ENCODE measurements around the gene PCDHA5. TPM values are rescaled to one million over a fixed set of nuclear protein-coding genes. Genes with fewer than 3 reads are reported as not detected.
A peak's percentile ranks its signal among the peaks of the same experiment; 100 is the strongest.
"Not testable (repeated sequence)": the region's sequence is repeated elsewhere in the genome, so short reads cannot be mapped to it uniquely, and the experiment has no call there.

The PCDHA5 gene
- total RNA-seq, 1 experiment from 2014 or later: 0.40 TPM

GRCh38 chr5:140849831-140850634 lies 28.6 kb downstream of the PCDHA5 start:
- not testable (repeated sequence) for DNase-seq (ENCODE audit: low read depth, low spot score)

GRCh38 chr5:140855772-140856674 lies 34.6 kb downstream of the PCDHA5 start, which contains the start of gene PCDHA10:
Gene PCDHA10, plus strand, starts transcription at chr5:140855897. Its CDS starts 152 bp downstream, at chr5:140856049.
- DNase-seq (ENCODE audit: low read depth, low spot score): peak; percentile 4
- in situ Hi-C loops (cut with HindIII; ENCODE audit: low pct_unique_long_range_greater_than_20kb, low sequenced_read_pairs): no loop called here

More at GRCh38 chr5:140849831-140850634, 28.6 kb downstream of the PCDHA5 start:
- in situ Hi-C loops (cut with HindIII; ENCODE audit: low pct_unique_long_range_greater_than_20kb, low sequenced_read_pairs): not testable (repeated sequence)

- in situ Hi-C loops (cut with HindIII; ENCODE audit: low pct_unique_long_range_greater_than_20kb, low sequenced_read_pairs): no loop called here
- no peak for DNase-seq (ENCODE audit: low read depth, low spot score)
Observed at GRCh38 chr5:140857177-140857986, 36.0 kb downstream of the PCDHA5 start.

GRCh38 chr5:140857987-140858240 lies 36.5 kb downstream of the PCDHA5 start:
- in situ Hi-C loops (cut with HindIII; ENCODE audit: low pct_unique_long_range_greater_than_20kb, low sequenced_read_pairs): no loop called here
- DNase-seq (ENCODE audit: low read depth, low spot score): no peak

- in situ Hi-C loops (cut with HindIII; ENCODE audit: low pct_unique_long_range_greater_than_20kb, low sequenced_read_pairs): no loop called here
Observed at GRCh38 chr5:140862441-140863295, 41.3 kb downstream of the PCDHA5 start.

GRCh38 chr5:140868721-140869554 lies 47.5 kb downstream of the PCDHA5 start, which contains the start of gene PCDHA11:
Gene PCDHA11, plus strand, starts transcription at chr5:140868957. Its CDS starts 147 bp downstream, at chr5:140869104.
- in situ Hi-C loops (cut with HindIII; ENCODE audit: low pct_unique_long_range_greater_than_20kb, low sequenced_read_pairs): no loop called here
- peak; percentile 77 for DNase-seq (ENCODE audit: low read depth, low spot score)

More at GRCh38 chr5:140862441-140863295, 41.3 kb downstream of the PCDHA5 start:
- DNase-seq (ENCODE audit: low read depth, low spot score): no peak

GRCh38 chr5:140869555-140869886 lies 48.1 kb downstream of the PCDHA5 start:
- in situ Hi-C loops (cut with HindIII; ENCODE audit: low pct_unique_long_range_greater_than_20kb, low sequenced_read_pairs): no loop called here
- no peak for DNase-seq (ENCODE audit: low read depth, low spot score)

GRCh38 chr5:140870221-140871201 lies 49.1 kb downstream of the PCDHA5 start:
- in situ Hi-C loops (cut with HindIII; ENCODE audit: low pct_unique_long_range_greater_than_20kb, low sequenced_read_pairs): no loop called here

More at GRCh38 chr5:140870221-140871201, 49.1 kb downstream of the PCDHA5 start:
- DNase-seq (ENCODE audit: low read depth, low spot score): no peak

Other genes starting within 250 kb of the PCDHA5 start
- not detected in 2 replicates for gene CD14, start 188.4 kb upstream of the PCDHA5 start, total RNA-seq (2014; rRNA removed; shearing (Covaris generic))
- gene TMCO6, start 182.2 kb upstream of the PCDHA5 start, total RNA-seq (2014; rRNA removed; shearing (Covaris generic)): 10.0 and 11.3 TPM in 2 replicates
- 78.7 and 94.2 TPM in 2 replicates for gene NDUFA2, start 174.0 kb upstream of the PCDHA5 start, total RNA-seq (2014; rRNA removed; shearing (Covaris generic))
- gene IK, start 173.8 kb upstream of the PCDHA5 start, total RNA-seq (2014; rRNA removed; shearing (Covaris generic)): 83.7 and 87.8 TPM in 2 replicates
- gene WDR55, start 156.7 kb upstream of the PCDHA5 start, total RNA-seq (2014; rRNA removed; shearing (Covaris generic)): 27.6 and 29.2 TPM in 2 replicates
- 0.26 and 0.75 TPM in 2 replicates for gene DND1, start 148.0 kb upstream of the PCDHA5 start, total RNA-seq (2014; rRNA removed; shearing (Covaris generic))
- 58.6 and 67.8 TPM in 2 replicates for gene HARS1, start 130.2 kb upstream of the PCDHA5 start, total RNA-seq (2014; rRNA removed; shearing (Covaris generic))
- gene HARS2, start 130.2 kb upstream of the PCDHA5 start, total RNA-seq (2014; rRNA removed; shearing (Covaris generic)): 38.9 and 39.8 TPM in 2 replicates
- gene ZMAT2, start 121.2 kb upstream of the PCDHA5 start, total RNA-seq (2014; rRNA removed; shearing (Covaris generic)): 53.4 and 58.9 TPM in 2 replicates
- gene PCDHA1, start 35.5 kb upstream of the PCDHA5 start, total RNA-seq (2014; rRNA removed; shearing (Covaris generic)): 0.48 and 0.55 TPM in 2 replicates
- 0.08 and 0.13 TPM in 2 replicates for gene PCDHA2, start 26.8 kb upstream of the PCDHA5 start, total RNA-seq (2014; rRNA removed; shearing (Covaris generic))
- gene PCDHA3, start 20.6 kb upstream of the PCDHA5 start, total RNA-seq (2014; rRNA removed; shearing (Covaris generic)): 0.27 and 0.48 TPM in 2 replicates
- gene PCDHA4, start 14.5 kb upstream of the PCDHA5 start, total RNA-seq (2014; rRNA removed; shearing (Covaris generic)): 0.48 and 0.67 TPM in 2 replicates
- not detected in 2 replicates for gene PCDHA6, start 6.3 kb downstream of the PCDHA5 start, total RNA-seq (2014; rRNA removed; shearing (Covaris generic))
- gene PCDHA7, start 12.7 kb downstream of the PCDHA5 start, total RNA-seq (2014; rRNA removed; shearing (Covaris generic)): 1.3 and 1.4 TPM in 2 replicates
- gene PCDHA8, start 19.6 kb downstream of the PCDHA5 start, total RNA-seq (2014; rRNA removed; shearing (Covaris generic)): 0.03 TPM in 1 of 2 replicates, not detected in the other
- 0.05 TPM in 1 of 2 replicates, not detected in the other for gene PCDHA9, start 26.8 kb downstream of the PCDHA5 start, total RNA-seq (2014; rRNA removed; shearing (Covaris generic))
- gene PCDHA10, start 34.3 kb downstream of the PCDHA5 start, total RNA-seq (2014; rRNA removed; shearing (Covaris generic)): 0.16 TPM in 1 of 2 replicates, not detected in the other
- gene PCDHA11, start 47.3 kb downstream of the PCDHA5 start, total RNA-seq (2014; rRNA removed; shearing (Covaris generic)): 1.0 and 1.9 TPM in 2 replicates
- 0.08 and 0.19 TPM in 2 replicates for gene PCDHA12, start 53.7 kb downstream of the PCDHA5 start, total RNA-seq (2014; rRNA removed; shearing (Covaris generic))
- gene PCDHA13, start 60.5 kb downstream of the PCDHA5 start, total RNA-seq (2014; rRNA removed; shearing (Covaris generic)): 0.29 and 0.53 TPM in 2 replicates
- gene PCDHAC1, start 104.7 kb downstream of the PCDHA5 start, total RNA-seq (2014; rRNA removed; shearing (Covaris generic)): 0.58 and 0.72 TPM in 2 replicates
- gene PCDHAC2, start 144.9 kb downstream of the PCDHA5 start, total RNA-seq (2014; rRNA removed; shearing (Covaris generic)): 0.32 TPM in 2 replicates
- not detected in 2 replicates for gene PCDHB1, start 229.8 kb downstream of the PCDHA5 start, total RNA-seq (2014; rRNA removed; shearing (Covaris generic))

Data from SK-MEL-5 (cell line).